Omental fat pad (tissue), 4 donors: ENCODE measurements around the gene POLA2. TPM values are rescaled to one million over a fixed set of nuclear protein-coding genes. Genes with fewer than 3 reads are reported as not detected.
"Not testable (repeated sequence)": the region's sequence is repeated elsewhere in the genome, so short reads cannot be mapped to it uniquely, and the experiment has no call there.

Source experiments
- ATAC-seq: fragments of 150-250 bp; one replicate; pipeline ENCODE4 v1.9.1; 2016; ENCODE audit warnings: mild to moderate bottlenecking, moderate library complexity; ENCODE audit not compliant: low FRiP score
- DNase-seq: peaks from one replicate; pipeline ENCODE4 v3.0.0-alpha.2; 2019; ENCODE audit warnings: low spot score
- CTCF ChIP-seq, 3 donors: fragments of 450-650 bp; IDR thresholded peaks; one replicate each; pipeline ENCODE4 v1.5.1; 2016 to 2017; ENCODE audit warnings: antibody characterized with exemption in 3 of 3, mild to moderate bottlenecking in 3 of 3, moderate library complexity in 2 of 3
- total RNA-seq, 4 donors: library from RNA; depleted of rRNA; stranded (reverse); fragments of >200 nt; gene quantifications; one replicate each; pipeline ENCODE4 v1.1.0, GENCODE V29; 2016

POLA2 gene
- total RNA-seq, 4 donors from 2014 or later: 3.5 to 13.7 (median 6.9) TPM

GRCh38 chr11:65241692-65242091 lies 20.1 kb upstream of the POLA2 start:
- no peak for ATAC-seq
- TF ChIP-seq CTCF (IDR thresholded peaks at IDR 0.05): no peak

GRCh38 chr11:65242389-65242788 lies 19.4 kb upstream of the POLA2 start:
- ATAC-seq (no peak), DNase-seq (no peak)
- no peak for TF ChIP-seq CTCF (IDR thresholded peaks at IDR 0.05)

More at GRCh38 chr11:65241692-65242091, 20.1 kb upstream of the POLA2 start:
- DNase-seq: no peak

- no peak for DNase-seq
- TF ChIP-seq CTCF (IDR thresholded peaks at IDR 0.05): no peak
- ATAC-seq: no peak
Measured at GRCh38 chr11:65243797-65244196, 18.0 kb upstream of the POLA2 start.

- not testable (repeated sequence) for DNase-seq, ATAC-seq
Measured at GRCh38 chr11:65245046-65245445, 16.7 kb upstream of the POLA2 start.

GRCh38 chr11:65246506-65246905 lies 15.3 kb upstream of the POLA2 start:
- ATAC-seq (no peak), DNase-seq (no peak)
- no peak for TF ChIP-seq CTCF (IDR thresholded peaks at IDR 0.05)

GRCh38 chr11:65248184-65248710 lies 13.5 kb upstream of the POLA2 start:
- not testable (repeated sequence) for ATAC-seq, DNase-seq

- no peak for TF ChIP-seq CTCF (IDR thresholded peaks at IDR 0.05)
- no peak for DNase-seq
- no peak for ATAC-seq
Measured at GRCh38 chr11:65251476-65251875, 10.3 kb upstream of the POLA2 start.

- no peak for ATAC-seq
- no peak for DNase-seq
- no peak for TF ChIP-seq CTCF (IDR thresholded peaks at IDR 0.05)
Measured at GRCh38 chr11:65254724-65255123, 7.0 kb upstream of the POLA2 start.
